Measurements from ENCODE around the gene SLC10A6. TPM values are rescaled to one million over a fixed set of nuclear protein-coding genes. Genes with fewer than 3 reads are reported as not detected.

The SLC10A6 gene
- total and polyA plus RNA-seq, 2 of the 13 experiments (the other 11 are each of a cell fraction or from before 2014, with no cell fraction given), result not detected

DNA sequence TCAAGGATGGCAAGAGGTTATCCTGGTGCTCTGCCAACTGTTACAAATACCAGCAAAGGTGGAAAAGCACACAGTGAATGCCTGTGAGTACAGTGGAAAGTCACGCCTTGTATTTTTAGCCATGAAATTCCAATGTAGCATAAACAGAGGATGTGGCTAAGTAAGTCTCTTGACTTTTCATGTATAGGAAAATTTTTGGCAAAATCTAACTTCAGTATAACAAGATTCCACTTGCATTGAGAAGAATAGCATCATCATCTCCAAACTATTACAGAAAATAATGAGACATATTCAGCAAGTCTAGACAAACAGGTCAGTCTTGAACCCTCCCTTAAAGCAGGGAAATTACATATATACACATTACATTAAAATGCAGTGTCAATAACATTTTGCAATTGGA lies 7.9 kb downstream of the SLC10A6 start:
- WGBS (ENCODE audit: low lambda C conversion rate), result 13% methylated on average over 1 of the region's 1 CpG
- no peak for ATAC-seq
- H3K9me3 ChIP-seq (ENCODE audit: low read length), result no peaks in the 10 kb centered on the region
- no peak overlapping the region for H3K4me2 ChIP-seq (ENCODE audit: low read depth, low read length)
- ChIA-PET POLR2A (no interaction called here), CTCF (ENCODE audit: low intra/inter-chr PET ratio, low total read pairs) (no interaction called here)
- DNase-seq (ENCODE audit: low spot score), result no peak
- no peaks in the 10 kb centered on the region for H3K4me1 ChIP-seq (ENCODE audit: insufficient read depth, low read length)
- no peak overlapping the region for H3K4me3 ChIP-seq (replicated peaks in 1 of 3; ENCODE audit: insufficient read depth in 1 of 3, low read depth in 2 of 3, low read length in 3 of 3)
- FAIRE-seq, result no peak
- BruUV-seq (replicated peaks), result no TSS peak
- H3K9ac ChIP-seq (ENCODE audit: insufficient read depth, low read depth, low read length), result no peak overlapping the region
- H3K79me2 ChIP-seq (ENCODE audit: insufficient read depth, low read length), result no peaks in the 10 kb centered on the region
- no peaks in the 10 kb centered on the region for H3K27me3 ChIP-seq (ENCODE audit: control insufficient read depth in 1 of 2, insufficient read depth in 2 of 2, low read length in 2 of 2)
- TF ChIP-seq GATAD1 (CRISPR knock-in tag; IDR thresholded peaks at IDR 0.05), result no peak
- TF ChIP-seq SUZ12 (IDR thresholded peaks at IDR 0.05; ENCODE audit: low read depth, low read length), result no peak
- TF ChIP-seq ZNF766 (CRISPR knock-in tag; IDR thresholded peaks at IDR 0.05; ENCODE audit: borderline replicate concordance), result no peak
- TF ChIP-seq TEAD2 (CRISPR knock-in tag; IDR thresholded peaks at IDR 0.05), result no peak
- no peak for TF ChIP-seq CTCF (CRISPR knock-in tag; IDR thresholded peaks at IDR 0.05)
- TF ChIP-seq GTF2F1 (IDR thresholded peaks at IDR 0.05; ENCODE audit: low read length), result no peak
- no peak for TF ChIP-seq CEBPB (IDR thresholded peaks at IDR 0.05; ENCODE audit: borderline replicate concordance, low read depth, low read length)
- TF ChIP-seq ATAD3A (CRISPR knock-in tag; IDR thresholded peaks at IDR 0.05), result no peak
- no peak for TF ChIP-seq NCOA1 (CRISPR knock-in tag; IDR thresholded peaks at IDR 0.05)
- no peaks in the 10 kb centered on the region for H3K36me3 ChIP-seq (replicated peaks in 1 of 2; ENCODE audit: control insufficient read depth in 1 of 2, insufficient read depth in 2 of 2, low read length in 2 of 2)
- no peak overlapping the region for H3K27ac ChIP-seq (ENCODE audit: extremely low read length, insufficient read depth, low read length)
- no peak overlapping the region for H2AFZ ChIP-seq (ENCODE audit: low read length)
- no peaks in the 10 kb centered on the region for H4K20me1 ChIP-seq (ENCODE audit: insufficient read depth, low read length)
- in situ Hi-C loops (cut with HindIII; ENCODE audit: extremely low pct_ligation_motif_present, low pct_unique_long_range_greater_than_20kb) (no loop called here), intact Hi-C loops (cut with micrococcal nuclease; ENCODE audit: unreplicated experiment) (no loop called here)

GRCh38 chr4:86840858-86841257 lies 8.3 kb downstream of the SLC10A6 start:
- Histone ChIP-seq H3K27me3 (ENCODE audit: control insufficient read depth in 1 of 2, insufficient read depth in 2 of 2, low read length in 2 of 2) (no peaks in the 10 kb centered on the region), H3K9me3 (ENCODE audit: low read length) (no peaks in the 10 kb centered on the region), H3K4me1 (ENCODE audit: insufficient read depth, low read length) (no peaks in the 10 kb centered on the region), H4K20me1 (ENCODE audit: insufficient read depth, low read length) (no peaks in the 10 kb centered on the region), H2AFZ (ENCODE audit: low read length) (no peak overlapping the region), H3K27ac (ENCODE audit: extremely low read length, insufficient read depth, low read length) (no peak overlapping the region), H3K4me2 (ENCODE audit: low read depth, low read length) (no peak overlapping the region), H3K4me3 (replicated peaks in 1 of 3; ENCODE audit: insufficient read depth in 1 of 3, low read depth in 2 of 3, low read length in 3 of 3) (no peak overlapping the region), H3K36me3 (replicated peaks in 1 of 2; ENCODE audit: control insufficient read depth in 1 of 2, insufficient read depth in 2 of 2, low read length in 2 of 2) (no peaks in the 10 kb centered on the region), H3K9ac (ENCODE audit: insufficient read depth, low read depth, low read length) (no peak overlapping the region), H3K79me2 (ENCODE audit: insufficient read depth, low read length) (no peaks in the 10 kb centered on the region)
- BruUV-seq (replicated peaks), result no TSS peak
- intact Hi-C loops (cut with micrococcal nuclease; ENCODE audit: unreplicated experiment) (no loop called here), in situ Hi-C loops (cut with HindIII; ENCODE audit: extremely low pct_ligation_motif_present, low pct_unique_long_range_greater_than_20kb) (no loop called here)
- WGBS (ENCODE audit: low lambda C conversion rate), result 0% methylated on average over 1 of the region's 1 CpG
- DNase-seq (ENCODE audit: low spot score), result no peak
- no peak for FAIRE-seq
- ChIA-PET CTCF (ENCODE audit: low intra/inter-chr PET ratio, low total read pairs) (no interaction called here), POLR2A (no interaction called here)
- ATAC-seq, result no peak
- TF ChIP-seq ZNF253 (CRISPR knock-in tag; IDR thresholded peaks at IDR 0.05; ENCODE audit: borderline replicate concordance) (no peak), ZNF670 (CRISPR knock-in tag; IDR thresholded peaks at IDR 0.05; ENCODE audit: borderline replicate concordance) (no peak), ZSCAN21 (CRISPR knock-in tag; IDR thresholded peaks at IDR 0.05; ENCODE audit: borderline replicate concordance) (no peak), JARID2 (CRISPR knock-in tag; IDR thresholded peaks at IDR 0.05; ENCODE audit: insufficient replicate concordance) (no peak), RAD51 (IDR thresholded peaks at IDR 0.05; ENCODE audit: borderline replicate concordance) (no peak)
- TF ChIP-seq, protein P1, sequence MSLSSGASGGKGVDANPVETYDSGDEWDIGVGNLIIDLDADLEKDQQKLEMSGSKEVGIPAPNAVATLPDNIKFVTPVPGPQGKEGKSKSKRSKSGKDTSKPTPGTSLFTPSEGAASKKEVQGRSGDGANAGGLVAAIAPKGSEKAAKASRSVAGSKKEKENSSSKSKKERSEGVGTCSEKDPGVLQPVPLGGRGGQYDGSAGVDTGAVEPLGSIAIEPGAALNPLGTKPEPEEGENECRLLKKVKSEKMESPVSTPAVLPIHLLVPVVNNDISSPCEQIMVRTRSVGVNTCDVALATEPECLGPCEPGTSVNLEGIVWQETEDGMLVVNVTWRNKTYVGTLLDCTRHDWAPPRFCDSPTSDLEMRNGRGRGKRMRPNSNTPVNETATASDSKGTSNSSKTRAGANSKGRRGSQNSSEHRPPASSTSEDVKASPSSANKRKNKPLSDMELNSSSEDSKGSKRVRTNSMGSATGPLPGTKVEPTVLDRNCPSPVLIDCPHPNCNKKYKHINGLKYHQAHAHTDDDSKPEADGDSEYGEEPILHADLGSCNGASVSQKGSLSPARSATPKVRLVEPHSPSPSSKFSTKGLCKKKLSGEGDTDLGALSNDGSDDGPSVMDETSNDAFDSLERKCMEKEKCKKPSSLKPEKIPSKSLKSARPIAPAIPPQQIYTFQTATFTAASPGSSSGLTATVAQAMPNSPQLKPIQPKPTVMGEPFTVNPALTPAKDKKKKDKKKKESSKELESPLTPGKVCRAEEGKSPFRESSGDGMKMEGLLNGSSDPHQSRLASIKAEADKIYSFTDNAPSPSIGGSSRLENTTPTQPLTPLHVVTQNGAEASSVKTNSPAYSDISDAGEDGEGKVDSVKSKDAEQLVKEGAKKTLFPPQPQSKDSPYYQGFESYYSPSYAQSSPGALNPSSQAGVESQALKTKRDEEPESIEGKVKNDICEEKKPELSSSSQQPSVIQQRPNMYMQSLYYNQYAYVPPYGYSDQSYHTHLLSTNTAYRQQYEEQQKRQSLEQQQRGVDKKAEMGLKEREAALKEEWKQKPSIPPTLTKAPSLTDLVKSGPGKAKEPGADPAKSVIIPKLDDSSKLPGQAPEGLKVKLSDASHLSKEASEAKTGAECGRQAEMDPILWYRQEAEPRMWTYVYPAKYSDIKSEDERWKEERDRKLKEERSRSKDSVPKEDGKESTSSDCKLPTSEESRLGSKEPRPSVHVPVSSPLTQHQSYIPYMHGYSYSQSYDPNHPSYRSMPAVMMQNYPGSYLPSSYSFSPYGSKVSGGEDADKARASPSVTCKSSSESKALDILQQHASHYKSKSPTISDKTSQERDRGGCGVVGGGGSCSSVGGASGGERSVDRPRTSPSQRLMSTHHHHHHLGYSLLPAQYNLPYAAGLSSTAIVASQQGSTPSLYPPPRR (CRISPR knock-in tag; IDR thresholded peaks at IDR 0.05; ENCODE audit: borderline replicate concordance), result no peak
